GM23338 (cell line): Measurements from ENCODE around the gene FAM117A. TPM values are rescaled to one million over a fixed set of nuclear protein-coding genes. Genes with fewer than 3 reads are reported as not detected.
A peak's percentile ranks its signal among the peaks of the same experiment; 100 is the strongest.

Source experiments
- ATAC-seq: fragments of 200-7000 bp; cut with Tn5 transposase; 3 replicates; pipeline ENCODE4 v1.9.1; 2020
- DNase-seq: peaks from one replicate; pipeline ENCODE4 v3.0.0-alpha.2; 2015; ENCODE audit warnings: low spot score
- H2AFZ ChIP-seq: fragments of 200-600 bp; sonication (generic); 2 replicates; pipeline ENCODE4 v1.8.0; 2016; ENCODE audit warnings: antibody characterized with exemption, mild to moderate bottlenecking, moderate library complexity
- H3F3A ChIP-seq: fragments of 200-600 bp; sonication (generic); replicated peaks from 2 replicates; pipeline ENCODE4 v1.8.0; 2017; ENCODE audit warnings: antibody characterized with exemption, mixed run types, low read depth
- H3K27ac ChIP-seq: fragments of 200-600 bp; sonication (generic); 2 replicates; pipeline ENCODE4 v1.6.1; 2016; ENCODE audit warnings: low read depth
- H3K27me3 ChIP-seq: fragments of 200-600 bp; sonication (generic); 2 replicates; pipeline ENCODE4 v1.8.0; 2016; ENCODE audit warnings: mild to moderate bottlenecking, mixed run types, moderate library complexity; ENCODE audit not compliant: insufficient read depth
- H3K36me3 ChIP-seq: fragments of 200-600 bp; sonication (generic); 2 replicates; pipeline ENCODE4 v1.8.0; 2016; ENCODE audit warnings: mild to moderate bottlenecking; ENCODE audit not compliant: insufficient read depth
- H3K4me1 ChIP-seq: fragments of 200-600 bp; sonication (generic); 2 replicates; pipeline ENCODE4 v1.8.0; 2016; ENCODE audit warnings: mild to moderate bottlenecking, moderate library complexity; ENCODE audit not compliant: insufficient read depth
- H3K4me2 ChIP-seq: fragments of 200-600 bp; sonication (generic); 2 replicates; pipeline ENCODE4 v1.7.1; 2017; ENCODE audit warnings: mixed run types
- H3K4me3 ChIP-seq: fragments of 200-600 bp; sonication (generic); 2 replicates; pipeline ENCODE4 v1.6.1; 2016; ENCODE audit warnings: mixed run types
- H3K79me2 ChIP-seq: fragments of 200-600 bp; sonication (generic); replicated peaks from 2 replicates; pipeline ENCODE4 v1.8.0; 2017; ENCODE audit warnings: mild to moderate bottlenecking; ENCODE audit not compliant: insufficient read depth
- H3K9me2 ChIP-seq: fragments of 200-600 bp; sonication (generic); 2 replicates; pipeline ENCODE4 v1.8.0; 2017; ENCODE audit not compliant: insufficient read depth
- H4K20me1 ChIP-seq: fragments of 200-600 bp; sonication (generic); replicated peaks from 2 replicates; pipeline ENCODE4 v1.8.0; 2017; ENCODE audit warnings: mild to moderate bottlenecking; ENCODE audit not compliant: insufficient read depth
- H3K27ac Mint-ChIP-seq: 2 replicates; pipeline ENCODE4 v1.8.0; 2020; ENCODE audit warnings: inconsistent platforms, mild to moderate bottlenecking, moderate library complexity, mixed read lengths
- H3K27me3 Mint-ChIP-seq: 3 replicates; pipeline ENCODE4 v1.8.0; 2022; ENCODE audit warnings: low read depth, mild to moderate bottlenecking, moderate library complexity, mixed read lengths, inconsistent platforms; ENCODE audit not compliant: insufficient read depth, poor library complexity
- H3K36me3 Mint-ChIP-seq: 3 replicates; pipeline ENCODE4 v1.8.0; 2021; ENCODE audit warnings: low read depth, mild to moderate bottlenecking, inconsistent platforms, moderate library complexity, mixed read lengths
- H3K4me1 Mint-ChIP-seq: 3 replicates; pipeline ENCODE4 v1.8.0; 2020; ENCODE audit warnings: mild to moderate bottlenecking, inconsistent platforms, mixed read lengths
- H3K4me3 Mint-ChIP-seq: 3 replicates; pipeline ENCODE4 v1.8.0; 2021; ENCODE audit warnings: moderate library complexity, mild to moderate bottlenecking, inconsistent platforms, mixed read lengths
- H3K9me3 Mint-ChIP-seq: 3 replicates; pipeline ENCODE4 v1.8.0; 2020; ENCODE audit warnings: moderate library complexity, mild to moderate bottlenecking, inconsistent platforms, mixed read lengths
- CREB1 ChIP-seq: fragments of 250-450 bp; sonication (Bioruptor Pico); IDR thresholded peaks from 2 replicates; pipeline ENCODE4 v1.5.0; 2020; ENCODE audit warnings: low read depth, mild to moderate bottlenecking, moderate library complexity
- ETS1 ChIP-seq: IDR thresholded peaks from 2 replicates; pipeline ENCODE4 v1.6.1; 2016; ENCODE audit warnings: antibody characterized with exemption
- EZH2 ChIP-seq: fragments of 200-600 bp; sonication (generic); IDR thresholded peaks from one replicate; pipeline ENCODE4 v1.8.0; 2017; ENCODE audit warnings: antibody characterized with exemption, mild to moderate bottlenecking, low read depth; ENCODE audit not compliant: unreplicated experiment
- EZH2phosphoT487 ChIP-seq: fragments of 200-600 bp; sonication (generic); IDR thresholded peaks from one replicate; pipeline ENCODE4 v1.8.1; 2018; ENCODE audit warnings: antibody characterized with exemption; ENCODE audit not compliant: unreplicated experiment
- POLR2AphosphoS5 ChIP-seq: IDR thresholded peaks from 2 replicates; pipeline ENCODE4 v1.6.1; 2016; ENCODE audit warnings: antibody characterized with exemption, low read depth
- REST ChIP-seq: IDR thresholded peaks from one replicate; pipeline ENCODE4 v1.6.1; 2018; ENCODE audit warnings: antibody characterized with exemption; ENCODE audit not compliant: unreplicated experiment
- polyA plus RNA-seq: library from polyadenylated mRNA; unstranded; fragments of >200 nt; fragmentation: Nextera tagmentation; extraction: Ambion mirVana; gene quantifications from 2 replicates; pipeline ENCODE4 v1.2.1, GENCODE V29; 2016
- total RNA-seq: library from RNA; depleted of rRNA; stranded (reverse); fragments of >200 nt; shearing (Covaris generic); gene quantifications from 2 replicates; pipeline ENCODE4 v1.2.3, GENCODE V29; 2014

FAM117A gene
- total and polyA plus RNA-seq, 2 experiments from 2014 or later: 21.3 to 46.4 TPM

- TF ChIP-seq EZH2 (no peak), ETS1 (no peak), POLR2AphosphoS5 (no peak)
- Mint-ChIP-seq H3K27ac (peak overlapping the region; percentile 96), H3K4me3 (peak overlapping the region; percentile 84), H3K36me3 (peaks cover 41% of the 10 kb centered on the region), H3K4me1 (peaks cover 19% of the 10 kb centered on the region), H3K27me3 (peaks cover 10% of the 10 kb centered on the region), H3K9me3 (no peaks in the 10 kb centered on the region; the same call in 2 of the 3 replicates)
- H3K27ac ChIP-seq: no peak overlapping the region
- H3K27me3 ChIP-seq: peaks cover 19% of the 10 kb centered on the region; the same call in 1 of the 2 replicates
- no peaks in the 10 kb centered on the region for H3K9me2 ChIP-seq
- H2AFZ ChIP-seq: no peak overlapping the region
- H3K4me3 ChIP-seq: peak overlapping the region; percentile 58
- H3F3A ChIP-seq: no peaks in the 10 kb centered on the region
- no peak for DNase-seq
- H3K79me2 ChIP-seq: peaks cover 50% of the 10 kb centered on the region
- H3K36me3 ChIP-seq: peaks cover 14% of the 10 kb centered on the region; the same call in 1 of the 2 replicates
- peaks cover 25% of the 10 kb centered on the region for H4K20me1 ChIP-seq
- peaks cover 10% of the 10 kb centered on the region for H3K4me1 ChIP-seq
- peak overlapping the region; percentile 92 for H3K4me2 ChIP-seq
- ATAC-seq: no peak
Measured at GRCh38 chr17:49789243-49789578, 25.3 kb upstream of the FAM117A start.

GRCh38 chr17:49788478-49789242, 24.7 kb upstream of the FAM117A start, which contains the start of gene KAT7:
KAT7 (plus strand) TSS chr17:49788681; CDS start chr17:49788835, 154 bp downstream.
- Mint-ChIP-seq H3K27me3 (peaks cover 10% of the 10 kb centered on the region), H3K4me1 (peaks cover 19% of the 10 kb centered on the region), H3K9me3 (no peaks in the 10 kb centered on the region; the same call in 2 of the 3 replicates), H3K4me3 (peak within 1 kb of the TSS; percentile 84), H3K36me3 (peaks cover 36% of the 10 kb centered on the region), H3K27ac (peak within 1 kb of the TSS; percentile 99)
- ATAC-seq (peak; percentile 94), DNase-seq (peak; percentile 100)
- Histone ChIP-seq H3K27ac (peak within 1 kb of the TSS; percentile 89), H4K20me1 (peaks cover 25% of the 10 kb centered on the region), H3K27me3 (peaks cover 25% of the 10 kb centered on the region; the same call in 1 of the 2 replicates), H3K36me3 (peaks cover 14% of the 10 kb centered on the region; the same call in 1 of the 2 replicates), H3K9me2 (no peaks in the 10 kb centered on the region), H2AFZ (no peak within 1 kb of the TSS), H3F3A (no peaks in the 10 kb centered on the region), H3K79me2 (peaks cover 44% of the 10 kb centered on the region), H3K4me2 (peak within 1 kb of the TSS; percentile 92), H3K4me3 (peak within 1 kb of the TSS; percentile 68), H3K4me1 (peaks cover 10% of the 10 kb centered on the region)
- TF ChIP-seq POLR2AphosphoS5: peak; percentile 92
- TF ChIP-seq EZH2phosphoT487: no peak
- no peak for TF ChIP-seq EZH2
- peak; percentile 96 for TF ChIP-seq ETS1
- TF ChIP-seq REST: no peak
- peak; percentile 95 for TF ChIP-seq CREB1 (CRISPR knock-in tag)
